SK-N-SH (cell line): ENCODE results near the gene SRGAP3. TPM values are rescaled to one million over a fixed set of nuclear protein-coding genes. Genes with fewer than 3 reads are reported as not detected.

ENCODE experiments used
- CTCF ChIA-PET: fragments of 300-600, 350-600 bp; formaldehyde crosslinking; extraction: SDS; loops from one replicate; lab custom pipeline; 2021; lab: Yijun Ruan, JAX
- POLR2A ChIA-PET: fragments of 350-600 bp; sonication (Branson Sonifier 250); formaldehyde crosslinking; extraction: SDS; loops from one replicate; lab custom pipeline; 2020; ENCODE audit warnings: antibody characterized with exemption, inconsistent platforms; lab: Yijun Ruan, JAX
- DNase-seq: peaks from one replicate; pipeline ENCODE4 v3.0.0; 2012
- H2AFZ ChIP-seq: fragments of 200-600 bp; sonication (generic); 2 replicates; pipeline ENCODE4 v1.8.1; 2016; ENCODE audit warnings: antibody characterized with exemption, mild to moderate bottlenecking, low read depth
- H3F3A ChIP-seq: fragments of 200-600 bp; sonication (generic); replicated peaks from 2 replicates; pipeline ENCODE3; 2016; ENCODE audit warnings: antibody characterized with exemption, mild to moderate bottlenecking; ENCODE audit not compliant: insufficient read depth
- H3K27ac ChIP-seq, 2 experiments: fragments of 200-500 bp in 1 of 2; fragments of 200-600 bp in 1 of 2; sonication (Bioruptor generic) in 1 of 2; sonication (generic), shearing (Covaris generic) in 1 of 2; 2 replicates each; pipeline versions ENCODE4 v1.5.1 to v1.6.1; 2014 to 2016; ENCODE audit warnings: low read depth in 2 of 2, inconsistent platforms in 1 of 2, low read length in 1 of 2, mild to moderate bottlenecking in 1 of 2, mixed read lengths in 1 of 2
- H3K27me3 ChIP-seq: fragments of 200-600 bp; sonication (generic), shearing (Covaris generic); 2 replicates; pipeline ENCODE4 v1.6.1; 2016; ENCODE audit warnings: mixed run types; ENCODE audit not compliant: insufficient read depth
- H3K36me3 ChIP-seq, 2 experiments: fragments of 200-500 bp in 1 of 2; fragments of 200-600 bp in 1 of 2; sonication (Bioruptor generic) in 1 of 2; sonication (generic) in 1 of 2; replicated peaks in 1 of 2; 2 replicates each; pipeline versions ENCODE3 to v1.5.1; 2014 to 2016; ENCODE audit warnings: low read length in 1 of 2, mild to moderate bottlenecking in 1 of 2; ENCODE audit not compliant: insufficient read depth in 2 of 2, control insufficient read depth in 1 of 2
- H3K4me1 ChIP-seq, 2 experiments: fragments of 200-500 bp in 1 of 2; fragments of 200-600 bp in 1 of 2; sonication (Bioruptor generic) in 1 of 2; sonication (generic), shearing (Covaris generic) in 1 of 2; 2 replicates each; pipeline versions ENCODE4 v1.5.1 to v1.6.1; 2014 to 2016; ENCODE audit warnings: low read depth in 1 of 2, low read length in 1 of 2, mixed run types in 1 of 2; ENCODE audit not compliant: insufficient read depth in 2 of 2, control insufficient read depth in 1 of 2
- H3K4me2 ChIP-seq: fragments of 200-600 bp; sonication (generic), shearing (Covaris generic); 2 replicates; pipeline ENCODE4 v1.6.1; 2017; ENCODE audit warnings: mixed run types
- H3K4me3 ChIP-seq, 2 experiments: fragments of 200-500 bp in 1 of 2; fragments of 200-600 bp in 1 of 2; sonication (Bioruptor generic) in 1 of 2; sonication (generic), shearing (Covaris generic) in 1 of 2; 2 replicates each; pipeline versions ENCODE4 v1.5.1 to v1.8.1; 2014 to 2016; ENCODE audit warnings: low read depth in 2 of 2, inconsistent platforms in 1 of 2, low read length in 1 of 2, mild to moderate bottlenecking in 1 of 2, mixed read lengths in 1 of 2, moderate library complexity in 1 of 2
- H3K79me2 ChIP-seq: fragments of 200-600 bp; sonication (generic); 2 replicates; pipeline ENCODE4 v1.8.1; 2017; ENCODE audit warnings: mild to moderate bottlenecking; ENCODE audit not compliant: insufficient read depth
- H3K9ac ChIP-seq: fragments of 200-600 bp; sonication (generic); 2 replicates; pipeline ENCODE4 v1.6.1; 2017; ENCODE audit warnings: mixed run types
- H3K9me2 ChIP-seq: fragments of 200-600 bp; sonication (generic); 2 replicates; pipeline ENCODE4 v1.6.1; 2017; ENCODE audit warnings: mixed run types
- H3K9me3 ChIP-seq: fragments of 200-600 bp; sonication (generic); 2 replicates; pipeline ENCODE4 v1.6.1; 2017; ENCODE audit warnings: mixed run types, mild to moderate bottlenecking, moderate library complexity
- H4K20me1 ChIP-seq: fragments of 200-600 bp; sonication (generic); 2 replicates; pipeline ENCODE4 v1.6.1; 2017; ENCODE audit warnings: mild to moderate bottlenecking, mixed run types; ENCODE audit not compliant: insufficient read depth
- EZH2phosphoT487 ChIP-seq: fragments of 200-600 bp; sonication (generic); IDR thresholded peaks from 2 replicates; pipeline ENCODE4 v1.6.1; 2017; ENCODE audit warnings: low read depth, mixed run types, mild to moderate bottlenecking, antibody characterized with exemption, moderate library complexity, borderline replicate concordance
- FOSL2 ChIP-seq: IDR thresholded peaks from 2 replicates; pipeline ENCODE4 v1.4.0; 2012; ENCODE audit warnings: low read depth, mild to moderate bottlenecking, moderate library complexity, borderline replicate concordance
- FOXJ3 ChIP-seq: sonication (generic); formaldehyde crosslinking; IDR thresholded peaks from 2 replicates; pipeline ENCODE4 v1.5.1; 2020; ENCODE audit warnings: mild to moderate bottlenecking, missing genetic modification reagents
- FOXM1 ChIP-seq: IDR thresholded peaks from 2 replicates; pipeline ENCODE4 v1.4.0; 2012; ENCODE audit warnings: low read depth, mild to moderate bottlenecking
- IRF3 ChIP-seq: fragments of 150-350 bp; IDR thresholded peaks from 2 replicates; pipeline ENCODE4 v1.6.1; 2016; ENCODE audit warnings: mild to moderate bottlenecking, low read depth, low read length
- MEF2A ChIP-seq: IDR thresholded peaks from 2 replicates; pipeline ENCODE4 v1.4.0; 2012; ENCODE audit warnings: low read depth, borderline replicate concordance
- MXI1 ChIP-seq: IDR thresholded peaks from 2 replicates; pipeline ENCODE4 v1.6.1; 2012; ENCODE audit warnings: mild to moderate bottlenecking, low read depth, low read length, improper control_type of control experiment
- NFIC ChIP-seq: IDR thresholded peaks from 2 replicates; pipeline ENCODE4 v1.4.0; 2012; ENCODE audit warnings: borderline replicate concordance
- NRF1 ChIP-seq: IDR thresholded peaks from 2 replicates; pipeline ENCODE4 v1.6.1; 2012; ENCODE audit warnings: low read depth, mild to moderate bottlenecking, low read length
- RAD21 ChIP-seq: IDR thresholded peaks from 2 replicates; pipeline ENCODE4 v1.6.1; 2012; ENCODE audit warnings: mild to moderate bottlenecking, low read length
- RFX5 ChIP-seq: IDR thresholded peaks from 2 replicates; pipeline ENCODE4 v1.6.1; 2012; ENCODE audit warnings: mild to moderate bottlenecking, improper control_type of control experiment, low read length
- RXRA ChIP-seq: IDR thresholded peaks from 2 replicates; pipeline ENCODE4 v1.4.0; 2012; ENCODE audit warnings: low read depth, mild to moderate bottlenecking, borderline replicate concordance
- SIN3A ChIP-seq: IDR thresholded peaks from 2 replicates; pipeline ENCODE4 v1.6.1; 2012; ENCODE audit warnings: low read depth, mild to moderate bottlenecking, low read length, moderate library complexity, borderline replicate concordance
- SMC3 ChIP-seq: IDR thresholded peaks from 2 replicates; pipeline ENCODE4 v1.6.1; 2012; ENCODE audit warnings: low read depth, low read length, improper control_type of control experiment
- USF1 ChIP-seq: IDR thresholded peaks from 2 replicates; pipeline ENCODE4 v1.4.0; 2012; ENCODE audit warnings: low read depth, borderline replicate concordance
- YY1 ChIP-seq: IDR thresholded peaks from 2 replicates; pipeline ENCODE4 v1.4.0; 2012; ENCODE audit warnings: low read depth, mild to moderate bottlenecking
- WGBS: methylation state at CpG from one replicate; pipeline ENCODE4 v1.1.6; 2017; ENCODE audit warnings: low lambda C conversion rate; 5-methylcytosine and 5-hydroxymethylcytosine counted together
- polyA plus RNA-seq, 3 experiments: library from polyadenylated mRNA; depleted of rRNA; stranded (reverse); fragments of >200 nt; gene quantifications; 2 replicates each; pipeline ENCODE4 v1.2.3, GENCODE V29; 2012
- TF ChIP-seq, protein P1 (sequence below): fragments of 200-600 bp; sonication (generic); IDR thresholded peaks from 2 replicates; pipeline ENCODE4 v1.6.1; 2017; ENCODE audit warnings: antibody characterized with exemption, mild to moderate bottlenecking, moderate library complexity

Gene SRGAP3
- polyA plus RNA-seq, 1 of the 3 experiments (the other 2 are of a cell fraction), result 2.8 TPM

- H3F3A ChIP-seq, result no peaks in the 10 kb centered on the region
- H3K9me3 ChIP-seq, result no peaks in the 10 kb centered on the region
- H3K27ac ChIP-seq, result no peak overlapping the region
- no peak for TF ChIP-seq FOSL2
- TF ChIP-seq USF1, result no peak
- TF ChIP-seq FOXJ3 (CRISPR knock-in tag), result no peak
- no peak for TF ChIP-seq MXI1
- TF ChIP-seq FOXM1, result no peak
- TF ChIP-seq NRF1, result no peak
- no peak for TF ChIP-seq MEF2A
- no peak for TF ChIP-seq EZH2phosphoT487
- no peak for TF ChIP-seq SIN3A
- TF ChIP-seq IRF3, result no peak
- TF ChIP-seq NFIC, result no peak
- no peak for TF ChIP-seq RAD21
- no peak for TF ChIP-seq RXRA
- TF ChIP-seq, protein P1, sequence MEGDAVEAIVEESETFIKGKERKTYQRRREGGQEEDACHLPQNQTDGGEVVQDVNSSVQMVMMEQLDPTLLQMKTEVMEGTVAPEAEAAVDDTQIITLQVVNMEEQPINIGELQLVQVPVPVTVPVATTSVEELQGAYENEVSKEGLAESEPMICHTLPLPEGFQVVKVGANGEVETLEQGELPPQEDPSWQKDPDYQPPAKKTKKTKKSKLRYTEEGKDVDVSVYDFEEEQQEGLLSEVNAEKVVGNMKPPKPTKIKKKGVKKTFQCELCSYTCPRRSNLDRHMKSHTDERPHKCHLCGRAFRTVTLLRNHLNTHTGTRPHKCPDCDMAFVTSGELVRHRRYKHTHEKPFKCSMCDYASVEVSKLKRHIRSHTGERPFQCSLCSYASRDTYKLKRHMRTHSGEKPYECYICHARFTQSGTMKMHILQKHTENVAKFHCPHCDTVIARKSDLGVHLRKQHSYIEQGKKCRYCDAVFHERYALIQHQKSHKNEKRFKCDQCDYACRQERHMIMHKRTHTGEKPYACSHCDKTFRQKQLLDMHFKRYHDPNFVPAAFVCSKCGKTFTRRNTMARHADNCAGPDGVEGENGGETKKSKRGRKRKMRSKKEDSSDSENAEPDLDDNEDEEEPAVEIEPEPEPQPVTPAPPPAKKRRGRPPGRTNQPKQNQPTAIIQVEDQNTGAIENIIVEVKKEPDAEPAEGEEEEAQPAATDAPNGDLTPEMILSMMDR, result no peak
- no peak for TF ChIP-seq YY1
- TF ChIP-seq SMC3, result no peak
- no peak for TF ChIP-seq RFX5
- ChIA-PET CTCF (interaction anchor here (0.6 to 1.3 kb wide), 3 partner anchors 20 to 255 kb away, joined by 3 read pairs; no protein-coding TSS in a partner anchor), POLR2A (interaction anchor here (0.6 kb wide), 1 partner anchor 12 kb away, joined by 5 read pairs; no protein-coding TSS in a partner anchor)
- whole genome bisulfite sequencing, result 83% methylated on average over 20 of the region's 20 CpGs
- H3K4me2 ChIP-seq, result no peak overlapping the region
- H3K79me2 ChIP-seq, result no peaks in the 10 kb centered on the region
- H4K20me1 ChIP-seq, result no peaks in the 10 kb centered on the region
- no peaks in the 10 kb centered on the region for H3K4me1 ChIP-seq
- H3K4me3 ChIP-seq, result no peak overlapping the region
- no peak for DNase-seq
- H3K9me2 ChIP-seq, result no peaks in the 10 kb centered on the region
- H2AFZ ChIP-seq, result no peak overlapping the region
- H3K27me3 ChIP-seq, result no peaks in the 10 kb centered on the region
- H3K36me3 ChIP-seq, result no peaks in the 10 kb centered on the region
- no peak overlapping the region for H3K9ac ChIP-seq
Observed at GRCh38 chr3:9047452-9048346, 201.7 kb downstream of the SRGAP3 start.
